Stomach (tissue), 9 donors: ENCODE results near the gene ZFP82. TPM values are rescaled to one million over a fixed set of nuclear protein-coding genes. Genes with fewer than 3 reads are reported as not detected.

Source experiments
- DNase-seq, 2 donors: peaks; one replicate each; pipeline versions ENCODE4 v3.0.0 to v3.0.0-alpha.2; 2013 to 2019
- H3K27ac ChIP-seq, 5 donors: fragments of 200-600 bp in 4 of 5; sonication (generic) in 4 of 5; one replicate each; pipeline ENCODE4 v1.5.1; 2013 to 2019; ENCODE audit warnings: mild to moderate bottlenecking in 1 of 5, moderate library complexity in 1 of 5
- H3K27me3 ChIP-seq, 3 donors: fragments of 200-600 bp; sonication (generic); one replicate each; pipeline ENCODE4 v1.5.1; 2017 to 2019; ENCODE audit warnings: mixed run types in 1 of 3
- H3K36me3 ChIP-seq, 4 donors: fragments of 200-600 bp; sonication (generic); 1 replicate in 3 of 4; 2 replicates in 1 of 4; pipeline ENCODE4 v1.5.1; 2016 to 2019
- H3K4me1 ChIP-seq, 4 donors: fragments of 200-600 bp; sonication (generic); one replicate each; pipeline ENCODE4 v1.5.1; 2016 to 2019
- H3K4me3 ChIP-seq, 4 donors: fragments of 200-600 bp; sonication (generic) in 3 of 4; one replicate each; pipeline ENCODE4 v1.5.1; 2016 to 2019; ENCODE audit warnings: mild to moderate bottlenecking in 1 of 4
- H3K9me3 ChIP-seq, 4 donors: fragments of 200-600 bp; sonication (generic); one replicate each; pipeline ENCODE4 v1.5.1; 2016 to 2019
- EP300 ChIP-seq: sonication (generic); formaldehyde crosslinking; IDR thresholded peaks from one replicate; pipeline ENCODE4 v1.6.1; 2017; ENCODE audit warnings: antibody characterized with exemption
- POLR2A ChIP-seq, 4 donors: fragments of 450-650 bp; IDR thresholded peaks; one replicate each; pipeline ENCODE4 v1.6.1; 2016; ENCODE audit warnings: antibody characterized with exemption in 4 of 4, control low read depth in 2 of 4, mild to moderate bottlenecking in 1 of 4, moderate library complexity in 1 of 4
- POLR2AphosphoS5 ChIP-seq, 3 donors: sonication (generic); formaldehyde crosslinking; IDR thresholded peaks; one replicate each; pipeline ENCODE4 v1.6.1; 2016; ENCODE audit warnings: antibody characterized with exemption in 3 of 3
- WGBS, 5 donors: extraction: QIAGEN DNeasy Blood & Tissue Kit in 3 of 5; methylation state at CpG; one replicate each; pipeline versions ENCODE4 v1.1.5 to v1.1.7; 2013 to 2018; 5-methylcytosine and 5-hydroxymethylcytosine counted together
- intact Hi-C: fragments of 100-400 bp; cut with DNase I; formaldehyde crosslinking; loops from one replicate; pipeline ENCODE4 v1.15.1; 2023; ENCODE audit warnings: low total_unique reads
- polyA plus RNA-seq, 3 donors: library from polyadenylated mRNA; stranded (reverse); fragments of 200-250 nt; gene quantifications; one replicate each; pipeline ENCODE4 v1.2.3, GENCODE V29; 2013
- total RNA-seq, 5 donors: library from RNA; depleted of rRNA; stranded (reverse); fragments of >200 nt; gene quantifications; one replicate each; pipeline versions ENCODE4 v1.1.0 to v1.2.3, GENCODE V29; 2014 to 2016
- TF ChIP-seq, protein P1 (sequence below), 7 experiments: fragments of 450-650 bp in 4 of 7; fragments of 200-600 bp in 3 of 7; sonication (generic) in 3 of 7; IDR thresholded peaks; one replicate each; pipeline ENCODE4 v1.5.1; 2016 to 2019; ENCODE audit warnings: antibody characterized with exemption in 7 of 7, control low read depth in 2 of 7, mild to moderate bottlenecking in 1 of 7
- donor health status: healthy with polysubstance abuse.
- donor health status: Bipolar disorder and iron deficiency.
- donor health status: healthy.

The ZFP82 gene
- total and polyA plus RNA-seq, 8 donors = 0.29 to 7.3 (median 1.2) TPM

DNA sequence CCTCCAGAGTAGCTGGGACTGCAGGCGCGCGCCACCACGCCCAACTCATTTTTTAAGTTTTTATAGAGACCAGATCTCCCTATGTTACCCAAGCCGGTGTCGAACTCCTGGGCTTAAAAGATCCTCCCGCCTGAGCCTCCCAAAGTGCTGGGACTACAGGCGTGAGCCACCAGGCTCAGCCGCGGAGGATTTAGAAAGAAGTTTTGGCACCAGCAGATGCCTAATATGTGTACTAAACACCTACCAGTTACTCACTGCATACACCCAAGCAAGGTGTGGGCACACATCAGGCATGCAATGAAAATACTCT is 39.0 kb downstream of the ZFP82 start:
- H3K27me3 ChIP-seq = no peaks in the 10 kb centered on the region
- peaks cover 9 to 22% (median 15%) of the 10 kb centered on the region in 4 donors for H3K4me1 ChIP-seq
- no peak for DNase-seq
- no peaks in the 10 kb centered on the region for H3K36me3 ChIP-seq
- peaks cover 0 to 20% (median 0%) of the 10 kb centered on the region in 4 donors for H3K9me3 ChIP-seq
- WGBS, 5 donors = 49 to 62% (median 59%) methylated on average over 7 to 10 of the region's 10 CpGs
- TF ChIP-seq EP300 (no peak), POLR2AphosphoS5 (IDR thresholded peaks at IDR 0.05) (no peak), POLR2A (IDR thresholded peaks at IDR 0.05) (no peak)
- TF ChIP-seq, protein P1, sequence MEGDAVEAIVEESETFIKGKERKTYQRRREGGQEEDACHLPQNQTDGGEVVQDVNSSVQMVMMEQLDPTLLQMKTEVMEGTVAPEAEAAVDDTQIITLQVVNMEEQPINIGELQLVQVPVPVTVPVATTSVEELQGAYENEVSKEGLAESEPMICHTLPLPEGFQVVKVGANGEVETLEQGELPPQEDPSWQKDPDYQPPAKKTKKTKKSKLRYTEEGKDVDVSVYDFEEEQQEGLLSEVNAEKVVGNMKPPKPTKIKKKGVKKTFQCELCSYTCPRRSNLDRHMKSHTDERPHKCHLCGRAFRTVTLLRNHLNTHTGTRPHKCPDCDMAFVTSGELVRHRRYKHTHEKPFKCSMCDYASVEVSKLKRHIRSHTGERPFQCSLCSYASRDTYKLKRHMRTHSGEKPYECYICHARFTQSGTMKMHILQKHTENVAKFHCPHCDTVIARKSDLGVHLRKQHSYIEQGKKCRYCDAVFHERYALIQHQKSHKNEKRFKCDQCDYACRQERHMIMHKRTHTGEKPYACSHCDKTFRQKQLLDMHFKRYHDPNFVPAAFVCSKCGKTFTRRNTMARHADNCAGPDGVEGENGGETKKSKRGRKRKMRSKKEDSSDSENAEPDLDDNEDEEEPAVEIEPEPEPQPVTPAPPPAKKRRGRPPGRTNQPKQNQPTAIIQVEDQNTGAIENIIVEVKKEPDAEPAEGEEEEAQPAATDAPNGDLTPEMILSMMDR (IDR thresholded peaks at IDR 0.05) = no peak
- intact Hi-C loops = no loop called here
- peak overlapping the region; percentile 78 to 92 (median 89) for H3K27ac ChIP-seq
- H3K4me3 ChIP-seq = peak overlapping the region; percentile 64 to 85 (median 66)

DNA sequence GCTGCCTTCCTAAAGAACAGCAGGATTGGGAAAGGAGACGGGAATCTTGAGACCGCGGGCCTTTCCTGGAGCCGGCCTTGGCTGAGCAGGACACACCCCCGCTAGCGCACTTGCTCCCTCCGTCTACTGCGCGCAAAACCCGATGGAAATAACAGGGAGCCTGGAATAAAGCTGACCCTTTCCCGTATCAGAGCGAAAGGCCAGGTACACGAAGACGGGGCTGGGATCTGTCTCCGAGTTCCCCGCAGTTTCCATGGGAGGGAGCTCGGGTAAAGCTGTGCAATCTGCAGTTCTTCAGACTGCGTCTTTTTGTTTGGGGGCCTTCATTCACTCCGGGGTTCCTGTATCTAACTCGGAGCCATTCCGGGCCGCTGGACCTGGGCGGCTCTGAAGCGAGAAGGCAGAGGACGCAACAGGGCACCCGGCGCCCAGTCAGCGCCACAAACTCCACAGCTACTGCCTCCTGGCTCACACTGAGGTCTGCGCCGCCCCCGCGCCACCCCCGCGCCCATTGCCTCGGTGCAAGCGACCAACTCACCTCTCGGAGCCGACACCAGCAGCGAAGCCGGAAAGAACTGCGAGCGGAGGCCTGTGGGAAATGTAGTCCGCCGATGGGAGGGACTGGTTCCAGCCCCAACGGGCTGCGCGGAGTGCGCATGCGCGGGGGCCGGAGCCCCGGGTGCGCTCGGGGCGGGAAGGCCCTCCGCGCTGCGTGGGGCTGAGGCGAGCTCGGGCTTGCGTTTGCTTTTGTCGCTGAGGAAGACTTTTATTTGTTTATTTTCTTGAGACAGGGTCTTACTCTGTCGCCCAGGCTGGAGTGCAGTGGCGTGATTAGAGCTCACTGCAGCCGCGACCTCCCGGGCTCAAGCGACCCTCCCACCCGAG is 39.6 kb downstream of the ZFP82 start, which contains the start of gene ZFP14:
ZFP14 (minus strand) TSS at position 577 of the 885 bp plus-strand sequence. CDS start 11,309 bp downstream, outside the sequence.
- TF ChIP-seq POLR2A (IDR thresholded peaks at IDR 0.05) (peak in 1 of 4 donors; percentile 35), POLR2AphosphoS5 (IDR thresholded peaks at IDR 0.05) (peak; percentile 83 to 95 (median 85)), EP300 (no peak)
- TF ChIP-seq, protein P1 (IDR thresholded peaks at IDR 0.05) = peak in 1 of 7 experiments; percentile 7
- intact Hi-C loops = no loop called here
- Histone ChIP-seq H3K4me3 (peak within 1 kb of the TSS; percentile 64 to 85 (median 66)), H3K36me3 (no peaks in the 10 kb centered on the region), H3K9me3 (peaks cover 0 to 16% (median 0%) of the 10 kb centered on the region in 4 donors), H3K27ac (peak within 1 kb of the TSS; percentile 78 to 92 (median 89)), H3K27me3 (no peaks in the 10 kb centered on the region), H3K4me1 (peaks cover 9 to 22% (median 15%) of the 10 kb centered on the region in 4 donors)
- DNase-seq = peak; percentile 93 to 98
- 3 to 8% (median 3%) methylated on average over 42 to 69 of the region's 69 CpGs for WGBS, 5 donors

DNA sequence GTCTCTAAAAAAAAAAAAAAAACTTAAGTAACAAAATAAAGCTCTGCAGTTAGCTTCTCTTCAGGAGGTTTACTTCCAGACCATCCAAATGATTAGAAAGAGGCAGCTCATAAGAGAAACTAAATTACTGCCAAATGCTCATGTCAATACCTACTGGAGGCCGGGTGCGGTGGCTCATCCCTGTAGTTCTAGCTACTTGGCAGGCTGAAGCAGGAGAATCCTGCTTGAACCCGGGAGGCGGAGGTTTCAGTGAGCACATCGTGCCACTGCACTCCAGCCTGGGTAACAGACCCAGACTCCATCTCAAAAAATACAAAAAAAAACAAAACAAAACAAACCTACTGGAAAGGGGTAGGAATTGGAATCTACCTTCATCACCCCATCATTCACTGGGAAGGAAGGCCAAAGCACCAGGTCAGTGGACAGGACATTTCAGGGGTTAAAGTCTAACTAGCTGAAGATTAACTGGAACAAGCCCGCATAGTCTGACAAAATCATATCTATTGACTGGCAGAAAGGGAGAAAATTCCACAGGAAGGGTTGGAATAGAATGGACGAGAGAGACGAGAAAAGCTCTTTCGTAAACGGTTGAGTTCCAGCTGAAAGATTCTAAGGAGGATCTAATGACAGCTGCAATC is 40.8 kb downstream of the ZFP82 start:
- Histone ChIP-seq H3K4me3 (peak overlapping the region in 3 of 4 donors; percentile 66 to 85 (median 67)), H3K9me3 (peaks cover 0 to 21% (median 5%) of the 10 kb centered on the region in 4 donors), H3K4me1 (peaks cover 9 to 22% (median 15%) of the 10 kb centered on the region in 4 donors), H3K27me3 (no peaks in the 10 kb centered on the region), H3K36me3 (no peaks in the 10 kb centered on the region), H3K27ac (peak overlapping the region in 4 of 5 donors; percentile 78 to 90 (median 88))
- peak in 1 of 2 donors; percentile 7 for DNase-seq
- 53 to 70% (median 56%) methylated on average over 9 to 10 of the region's 10 CpGs for WGBS, 5 donors
- intact Hi-C loops = no loop called here
- TF ChIP-seq POLR2A (IDR thresholded peaks at IDR 0.05) = no peak

DNA sequence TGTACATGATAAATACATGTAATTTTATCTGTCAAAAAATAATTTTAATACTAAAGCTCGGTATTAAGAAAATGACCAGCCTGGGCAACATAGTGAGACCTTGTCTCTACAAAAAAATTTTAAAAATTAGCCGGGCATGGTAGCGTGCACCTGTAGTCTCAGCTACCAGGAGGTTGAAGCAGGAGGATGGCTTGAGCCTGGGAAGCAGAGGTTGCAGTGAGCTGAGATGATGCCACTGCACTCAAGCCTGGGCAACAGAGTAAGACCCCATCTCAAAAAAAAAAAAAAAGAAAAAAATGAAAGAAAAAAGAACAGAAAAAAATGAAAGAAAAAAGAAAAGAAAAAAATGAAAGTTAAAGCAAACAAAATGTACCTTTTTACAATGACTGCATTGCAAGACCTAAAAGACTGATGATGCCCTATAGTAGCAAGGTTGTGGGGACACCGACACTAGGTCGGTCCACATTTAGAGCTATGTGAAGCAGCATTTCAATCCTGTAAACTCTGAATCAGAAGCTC is 44.7 kb downstream of the ZFP82 start:
- DNase-seq = no peak
- Histone ChIP-seq H3K9me3 (peaks cover 0 to 43% (median 21%) of the 10 kb centered on the region in 4 donors), H3K4me1 (peaks cover 9 to 17% (median 12%) of the 10 kb centered on the region in 4 donors), H3K27ac (no peak overlapping the region), H3K4me3 (no peak overlapping the region), H3K36me3 (peaks cover 0 to 18% (median 0%) of the 10 kb centered on the region in 4 donors), H3K27me3 (no peaks in the 10 kb centered on the region)
- 95 to 99% (median 97%) methylated on average over 5 of the region's 5 CpGs for WGBS, 5 donors
- TF ChIP-seq POLR2AphosphoS5 (IDR thresholded peaks at IDR 0.05) (no peak), EP300 (no peak)
- intact Hi-C loops = no loop called here

DNA sequence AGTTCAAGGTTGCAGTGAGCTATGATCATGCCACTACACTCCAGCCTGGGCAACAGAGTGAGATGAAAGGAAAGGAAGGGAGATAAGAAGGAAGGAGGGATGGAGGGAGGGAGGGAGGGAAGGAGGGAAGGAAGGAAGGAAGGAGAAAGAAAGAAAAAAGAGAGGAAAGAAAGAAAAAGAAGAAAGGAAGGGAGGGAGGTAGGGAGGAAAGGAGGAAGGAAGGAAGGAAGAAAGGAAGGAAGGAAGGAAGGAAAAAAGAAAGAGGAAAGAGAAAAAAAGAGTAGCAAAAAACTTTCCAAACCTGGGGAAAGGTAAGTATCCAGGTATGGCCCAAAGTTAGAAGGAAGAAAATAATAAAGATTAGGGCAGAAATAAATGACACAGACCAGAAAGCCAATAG is 46.6 kb downstream of the ZFP82 start:
- no peak for DNase-seq
- Histone ChIP-seq H3K27me3 (no peaks in the 10 kb centered on the region), H3K9me3 (peaks cover 0 to 60% (median 29%) of the 10 kb centered on the region in 4 donors), H3K36me3 (peaks cover 10 to 34% (median 15%) of the 10 kb centered on the region in 4 donors), H3K4me3 (no peak overlapping the region), H3K27ac (no peak overlapping the region), H3K4me1 (peaks cover 0 to 1% (median 0%) of the 10 kb centered on the region in 4 donors)
- no peak for TF ChIP-seq POLR2AphosphoS5 (IDR thresholded peaks at IDR 0.05)
- TF ChIP-seq POLR2A (IDR thresholded peaks at IDR 0.05) = no peak
- no peak for TF ChIP-seq EP300
- TF ChIP-seq, protein P1 (IDR thresholded peaks at IDR 0.05) = no peak
- intact Hi-C loops = no loop called here
